ENCODE measurements around the gene TUBA4A.

- TF ChIP-seq CTCF (IDR thresholded peaks at IDR 0.05) (no peak), POLR2A (IDR thresholded peaks at IDR 0.05) (no peak)
Measured at GRCh38 chr2:219254590-219255201, 978 bp upstream of the TUBA4A start.

Data from tibial nerve (tissue), 3 donors.